ENCODE results near the gene SLC7A8. TPM values are rescaled to one million over a fixed set of nuclear protein-coding genes. Genes with fewer than 3 reads are reported as not detected.
A peak's percentile ranks its signal among the peaks of the same experiment; 100 is the strongest.

SLC7A8 gene
- total RNA-seq, 1 experiment from 2014 or later = 77.9 TPM

DNA sequence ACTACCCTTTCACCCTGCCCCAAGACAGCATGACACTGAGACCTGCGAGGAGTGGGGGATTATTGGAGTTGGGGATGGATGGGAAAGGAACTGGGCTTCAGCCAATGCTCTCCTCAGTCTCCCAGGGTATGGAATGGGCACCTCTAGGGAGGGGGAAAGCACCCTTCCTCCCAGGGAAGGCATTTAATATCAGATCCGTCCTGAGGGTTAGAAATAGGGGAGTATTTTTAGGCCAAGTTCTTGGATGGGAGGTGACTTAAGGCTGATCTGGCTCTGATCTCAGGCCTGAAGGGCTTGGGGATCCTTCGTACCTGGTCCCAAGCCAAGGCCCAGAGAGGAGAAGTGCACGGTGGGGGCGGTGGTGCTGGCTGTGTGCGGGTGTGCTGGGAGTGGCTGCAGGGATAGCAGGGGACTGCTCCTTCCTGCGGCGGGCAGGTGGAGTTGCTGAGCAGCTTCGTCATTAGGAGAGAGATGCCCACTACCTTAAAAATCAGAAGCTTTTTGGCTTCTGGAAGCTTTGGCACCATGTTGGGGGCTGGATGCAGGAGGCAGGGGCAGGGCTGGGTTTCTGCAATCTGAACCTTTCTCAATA, 57.4 kb downstream of the SLC7A8 start:
- Histone ChIP-seq H3K23ac (ENCODE audit: insufficient read length, low read depth, low read length) (no peak overlapping the region), H2AFZ (ENCODE audit: low read length) (no peak overlapping the region), H2AK5ac (ENCODE audit: insufficient read length, low read length) (no peak overlapping the region), H3K9me3 (ENCODE audit: control insufficient read depth, low read depth, low read length) (no peaks in the 10 kb centered on the region), H4K20me1 (ENCODE audit: control insufficient read depth, insufficient read depth, insufficient read length) (no peaks in the 10 kb centered on the region), H3K27me3 (ENCODE audit: insufficient read depth, low read length) (peaks cover 1% of the 10 kb centered on the region; the same call in 1 of the 2 replicates), H3K4ac (ENCODE audit: low read depth, low read length) (no peak overlapping the region), H3K27ac (ENCODE audit: insufficient read length, low read depth, low read length) (no peak overlapping the region), H3K9ac (ENCODE audit: extremely low read depth, insufficient read length, low read length) (no peak overlapping the region), H4K8ac (replicated peaks; ENCODE audit: insufficient read length, low read depth, low read length) (no peak overlapping the region), H4K5ac (ENCODE audit: insufficient read length, low read depth, low read length) (no peak overlapping the region), H2BK15ac (ENCODE audit: low read depth, low read length) (no peak overlapping the region), H3K79me1 (ENCODE audit: insufficient read depth, low read depth, low read length, poor library complexity, severe bottlenecking) (no peaks in the 10 kb centered on the region), H3T11ph (ENCODE audit: low read length) (no peak overlapping the region), H3K23me2 (ENCODE audit: insufficient read length, low read depth, low read length, poor library complexity, severe bottlenecking) (no peaks in the 10 kb centered on the region), H4K91ac (ENCODE audit: insufficient read length, low read depth, low read length) (no peak overlapping the region), H2BK12ac (ENCODE audit: insufficient read length, low read depth, low read length) (no peak overlapping the region), H3K4me1 (ENCODE audit: insufficient read depth, low read length) (peaks cover 8% of the 10 kb centered on the region), H3K56ac (ENCODE audit: insufficient read length, low read depth, low read length) (no peak overlapping the region), H2BK120ac (ENCODE audit: low read depth, low read length, poor library complexity, severe bottlenecking) (no peak overlapping the region), H2BK20ac (ENCODE audit: low read depth, low read length, poor library complexity, severe bottlenecking) (no peak overlapping the region), H2BK5ac (ENCODE audit: insufficient read length, low read length) (no peak overlapping the region), H3K18ac (ENCODE audit: insufficient read length, low read depth, low read length) (no peak overlapping the region), H3K14ac (ENCODE audit: insufficient read depth, low read length) (no peak overlapping the region; the same call in 1 of the 2 replicates), H3K79me2 (ENCODE audit: insufficient read depth, low read length) (no peaks in the 10 kb centered on the region), H3K4me2 (ENCODE audit: insufficient read depth, insufficient read length, low read length) (no peak overlapping the region)
- TF ChIP-seq, protein P1, sequence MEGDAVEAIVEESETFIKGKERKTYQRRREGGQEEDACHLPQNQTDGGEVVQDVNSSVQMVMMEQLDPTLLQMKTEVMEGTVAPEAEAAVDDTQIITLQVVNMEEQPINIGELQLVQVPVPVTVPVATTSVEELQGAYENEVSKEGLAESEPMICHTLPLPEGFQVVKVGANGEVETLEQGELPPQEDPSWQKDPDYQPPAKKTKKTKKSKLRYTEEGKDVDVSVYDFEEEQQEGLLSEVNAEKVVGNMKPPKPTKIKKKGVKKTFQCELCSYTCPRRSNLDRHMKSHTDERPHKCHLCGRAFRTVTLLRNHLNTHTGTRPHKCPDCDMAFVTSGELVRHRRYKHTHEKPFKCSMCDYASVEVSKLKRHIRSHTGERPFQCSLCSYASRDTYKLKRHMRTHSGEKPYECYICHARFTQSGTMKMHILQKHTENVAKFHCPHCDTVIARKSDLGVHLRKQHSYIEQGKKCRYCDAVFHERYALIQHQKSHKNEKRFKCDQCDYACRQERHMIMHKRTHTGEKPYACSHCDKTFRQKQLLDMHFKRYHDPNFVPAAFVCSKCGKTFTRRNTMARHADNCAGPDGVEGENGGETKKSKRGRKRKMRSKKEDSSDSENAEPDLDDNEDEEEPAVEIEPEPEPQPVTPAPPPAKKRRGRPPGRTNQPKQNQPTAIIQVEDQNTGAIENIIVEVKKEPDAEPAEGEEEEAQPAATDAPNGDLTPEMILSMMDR (conservative IDR thresholded peaks at IDR 0.05) = no peak
- Mint-ChIP-seq H3K27ac (peak overlapping the region; percentile 7 to 69 (median 40); a peak in 3 of 7 replicates), H3K9me3 (no peaks in the 10 kb centered on the region), H3K36me3 (ENCODE audit: insufficient read depth in 1 of 3, low read depth in 3 of 3) (peaks cover 29 to 42% (median 41%) of the 10 kb centered on the region in 3 experiments; a peak in 6 of 7 replicates), H3K4me3 (no peak overlapping the region; a peak in 1 of 5 replicates), H3K27me3 (ENCODE audit: low read depth) (peaks cover 2% of the 10 kb centered on the region; the same call in 1 of the 2 replicates), H3K4me1 (peaks cover 36 to 37% of the 10 kb centered on the region in 2 experiments)
- no peak for DNase-seq
- WGBS (ENCODE audit: extremely low coverage, insufficient read length, low lambda C conversion rate) = no CpG with 5 or more reads among the region's 9 CpGs

Data from H9 (cell line).